KOPT-K1 (cell line): ENCODE measurements around the gene LNX1.

ENCODE experiments used
- H3K27ac ChIP-seq: fragments of 200-600 bp; sonication (generic); 2 replicates; pipeline ENCODE4 v1.5.1; 2016; ENCODE audit warnings: antibody characterized with exemption, mild to moderate bottlenecking, low read depth, low read length; ENCODE audit not compliant: poor library complexity, severe bottlenecking
- H3K36me3 ChIP-seq: fragments of 200-600 bp; sonication (generic); 2 replicates; pipeline ENCODE4 v1.5.1; 2017; ENCODE audit warnings: antibody characterized with exemption, mild to moderate bottlenecking, low read length, moderate library complexity; ENCODE audit not compliant: insufficient read depth
- H3K9me3 ChIP-seq: fragments of 200-600 bp; sonication (generic); 2 replicates; pipeline ENCODE4 v1.5.1; 2017; ENCODE audit warnings: antibody characterized with exemption, low read length, mild to moderate bottlenecking; ENCODE audit not compliant: insufficient read depth, poor library complexity, severe bottlenecking

LNX1 gene

DNA sequence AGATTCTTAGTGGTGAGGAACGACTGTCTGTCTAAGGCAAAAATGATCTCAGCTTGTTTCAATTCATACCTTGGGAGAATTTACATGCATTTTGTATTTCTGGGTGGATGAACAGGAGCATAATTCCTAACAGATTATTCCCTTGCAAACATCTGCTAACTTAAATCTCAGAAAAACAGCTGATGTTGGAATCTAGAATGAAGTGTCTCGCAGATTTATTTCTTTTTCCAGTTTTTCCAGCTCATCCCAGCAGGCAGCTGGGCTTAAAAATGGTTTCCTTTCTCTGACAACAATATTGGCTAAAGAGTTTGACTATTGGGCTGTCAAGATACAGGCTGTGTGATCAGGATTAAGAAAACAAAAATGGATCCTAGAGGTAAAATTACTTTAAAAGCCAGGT is 1.1 kb downstream of the LNX1 start:
- no peaks in the 10 kb centered on the region for H3K36me3 ChIP-seq
- no peaks in the 10 kb centered on the region for H3K9me3 ChIP-seq
- H3K27ac ChIP-seq, result no peak overlapping the region

DNA sequence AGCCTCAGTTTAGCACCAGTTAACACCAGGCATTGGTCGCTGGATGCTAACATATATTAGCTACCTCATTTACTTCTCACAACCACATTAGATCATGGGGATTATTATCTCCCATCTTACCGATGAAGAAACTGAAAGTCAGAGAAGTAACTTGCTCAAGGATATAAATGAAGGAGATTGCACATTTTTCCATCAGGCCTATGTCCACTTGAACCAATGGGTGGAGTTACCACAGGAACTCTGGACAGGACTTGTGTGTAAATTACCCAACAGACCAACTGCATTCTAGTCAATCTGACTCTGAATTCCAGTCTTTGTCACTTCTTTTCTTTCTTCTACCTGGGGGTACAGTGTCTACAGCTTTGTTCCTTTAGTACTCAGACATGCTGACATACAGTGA is 1.8 kb downstream of the LNX1 start:
- Histone ChIP-seq H3K27ac (no peak overlapping the region), H3K9me3 (no peaks in the 10 kb centered on the region)

DNA sequence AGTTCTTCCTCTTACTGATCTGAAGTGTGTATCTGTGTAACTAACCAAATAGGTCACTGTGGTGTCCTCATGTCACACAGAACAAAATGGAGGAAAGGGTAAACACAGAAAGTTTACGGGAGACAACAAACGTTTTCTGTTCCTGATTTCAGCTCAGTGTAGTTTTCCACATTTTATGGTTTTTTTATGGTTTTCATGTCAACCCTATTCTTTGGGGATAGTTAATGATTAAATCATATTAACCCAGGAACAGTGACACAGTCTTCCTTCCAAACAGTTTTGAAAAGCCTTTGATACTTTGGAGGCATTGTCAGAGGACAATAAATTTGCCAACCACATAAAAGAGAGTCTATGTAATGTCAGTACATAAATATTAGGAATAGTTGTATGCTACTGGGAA is 4.2 kb downstream of the LNX1 start:
- Histone ChIP-seq H3K36me3 (no peaks in the 10 kb centered on the region), H3K9me3 (no peaks in the 10 kb centered on the region), H3K27ac (no peak overlapping the region)

More for the DNA sequence above, 1.8 kb downstream of the LNX1 start:
- no peaks in the 10 kb centered on the region for H3K36me3 ChIP-seq

DNA sequence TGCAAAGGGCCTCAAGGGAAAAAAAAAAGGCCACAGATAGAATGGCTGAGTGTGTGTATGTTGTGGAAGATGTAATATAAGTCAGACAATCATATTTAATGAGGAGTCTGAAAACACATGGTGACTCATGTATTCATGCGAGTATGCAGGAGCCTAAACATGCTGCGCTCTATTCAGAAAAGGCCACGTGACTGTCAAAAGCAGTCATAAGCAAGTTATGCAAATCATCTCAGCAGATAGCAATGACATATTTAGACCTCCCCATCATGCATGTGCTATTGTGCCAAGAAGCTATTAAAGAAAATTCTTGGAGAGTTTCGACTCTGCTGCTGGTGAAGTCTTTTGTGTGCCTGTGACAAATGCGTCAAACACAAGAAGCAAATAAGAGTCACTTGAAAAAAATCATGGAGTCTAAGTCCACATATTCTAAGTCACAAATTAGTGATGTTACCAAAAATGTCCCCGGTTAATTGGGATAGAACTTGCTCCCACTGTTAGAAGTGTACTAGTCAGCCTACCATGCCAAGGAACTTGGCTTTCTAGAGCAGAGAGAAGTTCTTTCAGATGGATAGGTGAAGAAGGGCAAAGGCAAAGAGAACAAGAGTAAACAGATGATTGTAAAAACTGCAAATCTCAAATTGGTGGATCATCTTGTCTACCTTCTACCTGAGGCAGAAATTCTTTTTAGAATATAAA is 5.0 kb downstream of the LNX1 start:
- Histone ChIP-seq H3K27ac (no peak overlapping the region), H3K9me3 (no peaks in the 10 kb centered on the region), H3K36me3 (no peaks in the 10 kb centered on the region)

DNA sequence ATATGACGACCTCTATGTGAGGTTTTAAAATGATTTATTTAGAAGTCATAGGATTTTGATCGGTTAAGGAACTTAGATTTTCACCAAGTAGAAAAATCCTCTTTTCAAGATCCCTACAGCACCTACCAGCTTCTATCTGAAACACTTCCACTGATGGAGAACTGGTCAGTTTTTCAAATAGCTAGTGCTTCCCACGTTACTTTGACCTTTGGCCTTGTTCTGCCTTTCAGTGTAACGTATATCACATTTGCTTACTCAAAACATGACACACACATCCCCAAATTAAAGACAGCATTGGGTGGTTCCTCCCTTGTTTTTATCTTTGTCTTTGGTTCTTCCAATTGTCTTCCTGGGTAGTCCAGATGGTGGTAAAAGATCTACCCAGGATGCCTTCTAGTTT is 6.6 kb downstream of the LNX1 start:
- no peaks in the 10 kb centered on the region for H3K9me3 ChIP-seq
- H3K27ac ChIP-seq, result no peak overlapping the region

DNA sequence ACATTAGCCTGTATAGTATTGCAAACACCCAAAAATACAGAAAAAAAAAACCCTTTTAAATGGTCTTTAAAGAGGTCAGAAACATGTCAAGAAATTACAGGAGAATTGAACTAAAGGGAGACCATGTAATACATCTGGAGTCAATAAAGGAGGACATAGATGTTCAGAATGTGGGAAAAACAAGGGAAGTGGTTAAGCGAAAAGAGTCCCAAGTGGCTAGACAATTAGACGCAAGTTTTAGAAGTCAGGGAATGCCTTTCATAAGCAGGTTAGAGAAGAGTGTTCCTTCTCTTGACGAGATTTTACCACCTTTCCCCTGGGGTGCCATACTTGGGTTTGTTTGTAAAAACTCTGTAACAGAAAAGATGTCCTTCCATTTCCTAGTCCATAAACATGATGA is 7.8 kb downstream of the LNX1 start:
- no peak overlapping the region for H3K27ac ChIP-seq
- H3K9me3 ChIP-seq, result no peaks in the 10 kb centered on the region
- no peaks in the 10 kb centered on the region for H3K36me3 ChIP-seq

More for the DNA sequence above, 6.6 kb downstream of the LNX1 start:
- no peaks in the 10 kb centered on the region for H3K36me3 ChIP-seq

DNA sequence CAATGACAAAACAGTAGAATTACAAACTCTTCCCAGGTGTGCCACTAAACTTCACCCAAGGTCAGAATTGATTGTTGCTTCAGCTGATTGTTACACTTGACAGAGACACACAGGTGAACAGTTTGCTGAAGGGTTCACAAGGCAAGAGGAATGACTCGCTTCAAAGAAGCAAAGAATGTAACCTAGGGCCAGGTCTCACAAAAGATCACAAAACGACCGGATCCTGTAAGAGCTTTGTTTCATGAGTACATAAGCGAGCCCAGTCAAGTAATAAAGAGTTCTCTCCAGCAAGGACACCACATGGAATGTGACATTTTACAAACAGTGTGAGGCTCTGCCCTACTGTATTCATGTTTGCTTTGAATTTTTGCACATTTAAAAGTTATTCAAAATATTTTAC is 9.1 kb downstream of the LNX1 start:
- no peaks in the 10 kb centered on the region for H3K36me3 ChIP-seq
- H3K9me3 ChIP-seq, result no peaks in the 10 kb centered on the region
- H3K27ac ChIP-seq, result no peak overlapping the region

DNA sequence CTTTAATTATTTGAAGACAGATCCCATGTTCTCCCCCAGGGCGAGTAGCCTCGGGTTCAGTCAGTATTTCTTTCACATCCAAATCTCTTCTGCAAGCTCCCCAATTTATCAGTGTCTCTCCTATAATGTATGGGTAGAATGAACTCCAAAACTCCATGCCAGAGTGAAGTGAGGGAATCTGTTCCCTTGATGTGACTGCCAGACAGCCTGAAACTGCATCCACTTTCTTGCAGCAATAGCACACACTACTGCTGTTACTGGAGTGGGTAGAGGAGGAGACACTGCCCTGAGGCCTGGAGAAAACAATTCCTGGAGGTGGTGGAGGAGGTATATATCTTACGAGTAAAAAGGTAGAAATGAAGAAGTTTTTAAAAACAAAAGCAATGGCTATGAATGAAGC is 11.0 kb downstream of the LNX1 start:
- Histone ChIP-seq H3K27ac (no peak overlapping the region), H3K9me3 (no peaks in the 10 kb centered on the region), H3K36me3 (no peaks in the 10 kb centered on the region)

DNA sequence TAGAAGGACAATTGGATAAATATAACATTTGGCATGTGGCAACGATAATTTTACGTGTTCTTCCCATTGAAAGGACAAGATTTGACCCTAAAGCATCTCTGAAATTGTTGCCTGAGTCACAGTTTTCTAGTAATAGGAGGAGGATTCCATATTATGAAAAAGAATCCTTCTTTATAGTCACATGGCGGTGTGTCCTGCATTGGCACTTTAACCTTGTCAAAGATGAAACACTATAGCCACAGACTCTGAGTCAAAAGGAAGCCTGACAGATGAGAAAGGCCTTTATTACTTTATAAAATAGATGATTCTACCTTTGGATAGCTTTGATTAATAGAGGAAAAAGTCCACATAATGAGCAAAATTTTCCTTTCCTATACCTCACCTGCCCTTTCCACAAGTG is 11.5 kb downstream of the LNX1 start:
- no peaks in the 10 kb centered on the region for H3K36me3 ChIP-seq
- no peak overlapping the region for H3K27ac ChIP-seq
- no peaks in the 10 kb centered on the region for H3K9me3 ChIP-seq

DNA sequence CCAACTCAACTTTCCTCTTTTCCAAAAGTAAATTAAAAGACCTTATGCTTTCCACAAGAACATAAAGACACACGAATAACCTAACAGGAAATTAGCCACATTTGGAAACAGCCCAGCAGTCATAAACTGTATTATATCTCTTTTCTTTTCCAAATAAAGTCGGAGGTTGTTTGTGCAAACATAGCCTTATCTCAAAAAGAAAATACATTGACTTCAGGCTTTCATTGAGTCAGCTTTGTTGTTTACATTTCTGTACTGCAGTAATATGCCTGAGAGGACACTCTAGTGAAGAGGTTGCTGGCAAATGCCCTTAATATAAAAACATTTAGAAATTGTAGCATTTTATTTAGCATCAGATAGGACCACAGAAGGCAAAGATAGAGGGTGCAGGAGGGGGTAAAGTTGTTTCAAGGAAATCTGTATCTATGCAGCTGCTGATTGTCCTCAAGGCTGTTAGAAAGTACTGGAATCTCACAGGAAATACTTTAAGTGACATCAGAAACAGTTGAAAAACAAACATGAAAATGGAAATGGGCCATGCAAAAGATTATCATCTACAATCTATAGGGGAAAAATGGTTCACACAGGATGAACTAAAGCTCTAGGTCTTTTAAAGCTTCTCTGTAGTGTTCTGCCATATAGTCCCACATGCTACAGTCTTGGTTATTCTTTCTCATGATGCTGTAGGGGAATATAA is 14.5 kb downstream of the LNX1 start:
- Histone ChIP-seq H3K36me3 (no peaks in the 10 kb centered on the region), H3K27ac (no peak overlapping the region), H3K9me3 (no peaks in the 10 kb centered on the region)

DNA sequence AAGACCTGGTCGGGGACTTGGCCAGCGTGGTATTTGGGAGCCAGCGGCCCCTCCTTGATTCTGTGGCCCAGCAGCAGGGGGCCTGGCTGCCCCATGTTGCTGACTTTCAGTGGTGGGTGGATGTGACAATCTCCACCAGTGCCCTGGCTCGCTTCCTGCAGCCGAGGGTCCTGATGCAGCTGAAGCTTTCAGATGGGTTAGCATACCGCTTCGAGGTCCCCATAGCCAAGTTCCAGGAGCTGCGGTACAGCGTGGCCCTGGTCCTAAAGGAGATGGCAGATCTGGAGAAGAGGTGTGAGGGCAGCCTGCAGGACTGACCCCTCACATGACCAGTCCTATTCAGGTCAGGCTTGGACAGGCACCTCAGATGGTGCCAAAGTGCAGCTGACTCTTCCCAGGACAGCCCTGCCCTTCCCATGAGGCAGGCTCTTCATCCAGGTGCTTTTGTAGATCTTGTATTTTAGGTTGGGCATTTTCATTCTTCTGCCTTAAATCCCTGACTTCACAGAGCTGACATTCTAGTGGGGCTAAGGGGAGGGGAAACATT is 15.1 kb downstream of the LNX1 start:
- Histone ChIP-seq H3K9me3 (no peaks in the 10 kb centered on the region), H3K36me3 (no peaks in the 10 kb centered on the region), H3K27ac (no peak overlapping the region)

DNA sequence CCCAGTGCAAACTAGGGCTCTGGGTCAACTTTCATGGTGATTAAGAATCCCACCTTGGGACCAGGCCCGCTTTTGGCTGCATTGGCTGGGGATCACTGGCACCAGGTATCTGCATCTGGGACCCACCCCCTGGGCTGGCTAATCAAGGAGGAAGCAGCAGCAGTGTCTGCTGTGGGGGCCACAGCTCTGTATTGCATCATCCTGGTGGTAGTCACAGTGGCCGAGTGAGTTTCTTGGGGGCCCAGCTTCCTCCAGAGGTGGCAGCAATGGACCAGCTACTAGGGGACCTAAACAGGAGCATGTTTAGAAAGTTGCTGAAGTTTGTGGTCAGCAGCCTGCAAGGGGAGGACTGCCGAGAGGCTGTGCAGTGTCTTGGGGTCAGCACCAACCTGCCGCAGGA is 15.7 kb downstream of the LNX1 start:
- Histone ChIP-seq H3K9me3 (no peaks in the 10 kb centered on the region), H3K36me3 (no peaks in the 10 kb centered on the region), H3K27ac (no peak overlapping the region)

DNA sequence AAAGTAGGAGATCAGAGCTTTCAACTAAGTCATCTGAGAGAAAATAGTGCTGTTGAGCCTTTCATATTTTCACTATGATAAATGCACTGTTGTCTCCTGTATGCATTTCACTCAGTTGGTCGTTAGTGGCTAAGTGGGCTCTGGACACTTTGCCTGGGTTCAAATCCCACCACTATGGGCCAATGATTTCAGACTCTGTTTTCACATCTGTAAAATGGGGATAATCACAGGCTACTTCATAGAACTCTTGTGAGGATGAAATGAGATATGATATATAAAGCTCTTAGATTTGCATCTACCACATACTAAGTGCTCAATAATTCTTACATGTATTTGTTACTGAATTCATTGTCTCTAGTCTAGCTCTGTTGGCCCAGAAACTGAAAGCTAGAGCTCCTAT is 16.8 kb downstream of the LNX1 start:
- Histone ChIP-seq H3K36me3 (no peaks in the 10 kb centered on the region), H3K27ac (no peak overlapping the region), H3K9me3 (no peaks in the 10 kb centered on the region)

DNA sequence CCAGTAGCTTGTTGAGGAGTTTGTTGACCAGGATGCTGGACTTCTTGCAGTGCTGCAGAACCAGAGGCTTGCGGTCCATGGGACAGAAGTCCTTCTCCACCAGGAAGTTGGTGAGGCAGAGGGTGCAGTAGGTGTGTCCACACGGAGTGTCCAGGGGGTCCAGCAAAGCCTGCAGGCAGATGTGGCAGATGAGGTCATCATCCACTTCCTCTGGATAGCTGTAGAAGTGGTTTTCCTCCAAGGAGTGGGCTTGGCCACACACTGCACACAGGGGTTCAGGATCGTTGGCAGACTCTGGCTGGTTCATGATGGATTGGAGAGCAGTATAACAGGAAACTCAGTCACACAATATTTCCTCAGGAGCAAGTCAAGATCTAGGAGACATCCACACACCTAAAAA is 17.6 kb downstream of the LNX1 start:
- Histone ChIP-seq H3K27ac (no peak overlapping the region), H3K9me3 (no peaks in the 10 kb centered on the region), H3K36me3 (no peaks in the 10 kb centered on the region)

DNA sequence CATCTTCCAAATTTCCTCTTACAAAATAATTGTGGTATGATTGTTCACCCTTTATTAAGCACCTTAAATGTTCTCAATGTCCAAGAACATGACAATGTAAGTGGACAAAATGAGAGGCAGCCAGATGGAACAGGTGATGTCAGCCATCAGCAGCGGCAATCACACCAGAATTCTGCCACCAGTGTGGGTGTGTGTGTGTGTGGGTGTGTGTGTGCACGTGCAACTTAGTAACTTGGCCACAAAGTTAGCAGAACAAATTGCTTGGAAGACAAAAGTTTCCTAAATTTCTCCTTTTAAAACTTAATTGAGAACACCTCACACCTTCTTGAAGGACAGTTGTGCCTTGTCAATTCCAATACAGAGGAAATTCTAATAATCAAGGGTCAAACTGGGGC is 18.7 kb downstream of the LNX1 start:
- Histone ChIP-seq H3K36me3 (no peaks in the 10 kb centered on the region), H3K27ac (no peak overlapping the region), H3K9me3 (no peaks in the 10 kb centered on the region)
